DOHH2 (cell line): ENCODE data around the gene SAC3D1.

Experiments
- CTCF ChIP-seq: fragments of 200-600 bp; sonication (generic); IDR thresholded peaks from one replicate; pipeline ENCODE4 v1.5.1; 2014; ENCODE audit warnings: antibody characterized with exemption, mild to moderate bottlenecking, low read depth, low read length; ENCODE audit not compliant: poor library complexity, severe bottlenecking
- EZH2phosphoT487 ChIP-seq: fragments of 200-600 bp; sonication (generic); IDR thresholded peaks from 2 replicates; pipeline ENCODE4 v1.6.1; 2017; ENCODE audit warnings: borderline replicate concordance, mild to moderate bottlenecking, antibody characterized with exemption, low read length, moderate library complexity, mixed read lengths

GRCh38 chr11:65026810-65027209 is 14.2 kb upstream of the SAC3D1 start:
- TF ChIP-seq CTCF (no peak), EZH2phosphoT487 (no peak)
